GM21423 (cell line): ENCODE results near the gene LPCAT1.
A peak's percentile ranks its signal among the peaks of the same experiment; 100 is the strongest.

Source experiments
- ATAC-seq: cut with Tn5 transposase; IDR thresholded peaks from one replicate; pipeline ENCODE4 v1.9.1; 2021; ENCODE audit warnings: mild to moderate bottlenecking, moderate library complexity; ENCODE audit not compliant: unreplicated experiment

Gene LPCAT1

GRCh38 chr5:1498623-1499416 is 24.9 kb downstream of the LPCAT1 start:
- peak; percentile 34 for ATAC-seq

GRCh38 chr5:1497795-1498622 is 25.8 kb downstream of the LPCAT1 start:
- peak; percentile 13 for ATAC-seq

GRCh38 chr5:1497242-1497777 is 26.4 kb downstream of the LPCAT1 start:
- ATAC-seq: peak; percentile 19

- ATAC-seq: no peak
Measured at GRCh38 chr5:1495525-1495897, 28.2 kb downstream of the LPCAT1 start.

- peak; percentile 41 for ATAC-seq
Measured at GRCh38 chr5:1494780-1495524, 28.8 kb downstream of the LPCAT1 start.

- ATAC-seq: no peak
Measured at GRCh38 chr5:1493941-1494340, 29.8 kb downstream of the LPCAT1 start.

- no peak for ATAC-seq
Measured at GRCh38 chr5:1493413-1493812, 30.3 kb downstream of the LPCAT1 start.

GRCh38 chr5:1492757-1493156 is 31.0 kb downstream of the LPCAT1 start:
- ATAC-seq: no peak

- no peak for ATAC-seq
Measured at GRCh38 chr5:1490376-1490775, 33.4 kb downstream of the LPCAT1 start.

GRCh38 chr5:1489754-1490153 is 34.0 kb downstream of the LPCAT1 start:
- ATAC-seq: no peak

GRCh38 chr5:1488882-1489680 is 34.7 kb downstream of the LPCAT1 start:
- ATAC-seq: peak; percentile 56

GRCh38 chr5:1487079-1487764 is 36.5 kb downstream of the LPCAT1 start:
- no peak for ATAC-seq

- no peak for ATAC-seq
Measured at GRCh38 chr5:1486271-1486670, 37.5 kb downstream of the LPCAT1 start.

GRCh38 chr5:1485579-1486118 is 38.1 kb downstream of the LPCAT1 start:
- no peak for ATAC-seq

- peak; percentile 56 for ATAC-seq
Measured at GRCh38 chr5:1484730-1485578, 38.8 kb downstream of the LPCAT1 start.

GRCh38 chr5:1483856-1484729 is 39.7 kb downstream of the LPCAT1 start:
- no peak for ATAC-seq

GRCh38 chr5:1483064-1483463 is 40.7 kb downstream of the LPCAT1 start:
- no peak for ATAC-seq

GRCh38 chr5:1481959-1482331 is 41.8 kb downstream of the LPCAT1 start:
- ATAC-seq: no peak
